H1 (cell line): Measurements from ENCODE around the gene FRMD4B. TPM values are rescaled to one million over a fixed set of nuclear protein-coding genes. Genes with fewer than 3 reads are reported as not detected.

Experiments
- CREB1 ChIP-seq: IDR thresholded peaks from 2 replicates; pipeline ENCODE4 v1.6.1; 2012; ENCODE audit warnings: inconsistent platforms
- polyA plus RNA-seq, 7 experiments: library from polyadenylated mRNA; depleted of rRNA in 3 of 7; stranded (reverse) in 5 of 7; unstranded in 2 of 7; fragments of >200 nt in 5 of 7; fragments of 200-250 nt in 2 of 7; gene quantifications; 1 replicate in 5 of 7; 2 replicates in 1 of 7; 4 replicates in 1 of 7; pipeline versions ENCODE4 v1.2.1 to v1.2.3, GENCODE V29; 2011 to 2013; ENCODE audit warnings: missing spikeins in 2 of 7, mixed read lengths in 2 of 7
- total RNA-seq: library from RNA; stranded (reverse); fragmentation: NEBNext Ultra II Directional; extraction: Animal tissue kit (Norgen Biotek cat#: 25700); gene quantifications from 2 replicates; pipeline ENCODE4 v1.2.1, GENCODE V29; 2021

FRMD4B gene
- total and polyA plus RNA-seq, 2 of the 8 experiments (the other 6 are each of a cell fraction or from before 2014, with no cell fraction given): 2.7 to 7.2 TPM

- no peak for TF ChIP-seq CREB1
Measured at GRCh38 chr3:69417541-69418078, 31.7 kb upstream of the FRMD4B start (continued).
